Right lobe of liver (tissue), 6 donors: ENCODE data around the gene PPIL6. TPM values are rescaled to one million over a fixed set of nuclear protein-coding genes. Genes with fewer than 3 reads are reported as not detected.
A peak's percentile ranks its signal among the peaks of the same experiment; 100 is the strongest.

Source experiments
- ATAC-seq, 4 donors: fragments of 200-7000 bp; cut with Tn5 transposase; one replicate each; pipeline ENCODE4 v1.9.1; 2020; ENCODE audit warnings: mild to moderate bottlenecking in 4 of 4, moderate library complexity in 4 of 4
- DNase-seq, 3 donors: peaks; one replicate each; pipeline ENCODE4 v3.0.0-alpha.2; 2020
- H3K27ac ChIP-seq, 3 donors: fragments of 200-600 bp; one replicate each; pipeline ENCODE4 v1.8.0; 2022
- H3K27me3 ChIP-seq, 2 donors: fragments of 200-600 bp; one replicate each; pipeline ENCODE4 v1.8.0; 2022
- H3K36me3 ChIP-seq, 4 donors: fragments of 200-600 bp; sonication (generic) in 1 of 4; one replicate each; pipeline versions ENCODE4 v1.5.1 to v1.8.0; 2017 to 2022; ENCODE audit warnings: control low read depth in 1 of 4
- H3K4me1 ChIP-seq, 4 donors: fragments of 200-600 bp; sonication (generic) in 1 of 4; one replicate each; pipeline versions ENCODE4 v1.5.1 to v1.8.0; 2017 to 2022; ENCODE audit warnings: control low read depth in 1 of 4
- H3K4me3 ChIP-seq, 3 donors: fragments of 200-600 bp; one replicate each; pipeline ENCODE4 v1.8.0; 2022
- H3K9me3 ChIP-seq, 4 donors: fragments of 200-600 bp; sonication (generic) in 1 of 4; one replicate each; pipeline versions ENCODE4 v1.5.1 to v1.8.0; 2017 to 2022; ENCODE audit warnings: control low read depth in 1 of 4
- POLR2A ChIP-seq: fragments of 450-650 bp; IDR thresholded peaks from one replicate; pipeline ENCODE4 v1.6.1; 2017; ENCODE audit warnings: antibody characterized with exemption, mild to moderate bottlenecking
- WGBS: methylation state at CpG from one replicate; pipeline ENCODE4 v1.1.6; 2018; ENCODE audit warnings: low coverage, low lambda C conversion rate; ENCODE audit not compliant: insufficient coverage; ENCODE audit errors: missing lambda C conversion rate; 5-methylcytosine and 5-hydroxymethylcytosine counted together
- intact Hi-C, 2 donors: fragments of 100-400 bp; cut with DNase I; formaldehyde crosslinking; loops; one replicate each; pipeline versions ENCODE4 v1.11.2 to v1.14.1; 2022
- total RNA-seq, 6 experiments: library from RNA; depleted of rRNA in 2 of 6; stranded (reverse); fragments of >200 nt in 2 of 6; fragmentation: NEBNext Ultra II Directional in 3 of 6; extraction: Animal tissue kit (Norgen Biotek cat#: 25700) in 3 of 6; gene quantifications; one replicate each; pipeline versions ENCODE4 v1.1.0 to v1.2.4, GENCODE V29; 2016 to 2023
- TF ChIP-seq, protein P1 (sequence below), 4 donors: fragments of 200-600 bp in 3 of 4; fragments of 450-650 bp in 1 of 4; IDR thresholded peaks; one replicate each; pipeline versions ENCODE4 v1.5.1 to v1.8.0; 2016 to 2022; ENCODE audit warnings: antibody characterized with exemption in 4 of 4, mild to moderate bottlenecking in 2 of 4
- donor health status: DM: no; HTN: yes; CAD: no.
- donor health status: DM: no; HTN: no; CAD: no.
- donor health status: DM: no; HTN: no; CAD: no.
- donor health status: DM: no; HTN: yes; CAD: no.
- donor health status: DM: no; HTN: yes; CAD: no.

The PPIL6 gene
- total RNA-seq, 6 experiments from 2014 or later: 0.12 to 0.42 (median 0.33) TPM; not detected in 2

DNA sequence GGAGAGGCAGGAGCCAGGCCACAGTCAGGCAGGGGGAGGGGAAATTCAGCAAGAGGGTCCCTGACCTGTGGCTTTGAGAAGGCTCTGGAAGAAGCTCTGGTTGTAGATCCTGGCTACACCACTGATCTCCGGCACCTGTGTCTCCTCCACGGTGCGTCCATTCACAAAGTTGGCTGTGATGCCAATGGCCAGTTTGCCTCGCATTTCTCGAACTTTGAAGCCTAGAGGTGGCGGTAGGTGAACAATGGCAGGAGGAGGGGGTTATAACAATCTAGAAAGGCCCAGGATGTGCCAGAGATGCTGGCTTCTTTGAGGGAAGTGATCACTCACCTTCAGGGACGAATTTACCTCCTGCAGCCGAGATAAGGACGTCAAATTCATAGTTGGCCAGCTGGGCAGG lies 11.8 kb upstream of the PPIL6 start:
- WGBS: 91% methylated on average over 8 of the region's 9 CpGs
- Histone ChIP-seq H3K4me3 (no peak overlapping the region), H3K27me3 (peaks cover 0 to 4% of the 10 kb centered on the region in 2 donors), H3K9me3 (no peaks in the 10 kb centered on the region), H3K36me3 (no peaks in the 10 kb centered on the region), H3K27ac (no peak overlapping the region), H3K4me1 (peaks cover 0 to 12% (median 3%) of the 10 kb centered on the region in 4 donors)
- TF ChIP-seq, protein P1, sequence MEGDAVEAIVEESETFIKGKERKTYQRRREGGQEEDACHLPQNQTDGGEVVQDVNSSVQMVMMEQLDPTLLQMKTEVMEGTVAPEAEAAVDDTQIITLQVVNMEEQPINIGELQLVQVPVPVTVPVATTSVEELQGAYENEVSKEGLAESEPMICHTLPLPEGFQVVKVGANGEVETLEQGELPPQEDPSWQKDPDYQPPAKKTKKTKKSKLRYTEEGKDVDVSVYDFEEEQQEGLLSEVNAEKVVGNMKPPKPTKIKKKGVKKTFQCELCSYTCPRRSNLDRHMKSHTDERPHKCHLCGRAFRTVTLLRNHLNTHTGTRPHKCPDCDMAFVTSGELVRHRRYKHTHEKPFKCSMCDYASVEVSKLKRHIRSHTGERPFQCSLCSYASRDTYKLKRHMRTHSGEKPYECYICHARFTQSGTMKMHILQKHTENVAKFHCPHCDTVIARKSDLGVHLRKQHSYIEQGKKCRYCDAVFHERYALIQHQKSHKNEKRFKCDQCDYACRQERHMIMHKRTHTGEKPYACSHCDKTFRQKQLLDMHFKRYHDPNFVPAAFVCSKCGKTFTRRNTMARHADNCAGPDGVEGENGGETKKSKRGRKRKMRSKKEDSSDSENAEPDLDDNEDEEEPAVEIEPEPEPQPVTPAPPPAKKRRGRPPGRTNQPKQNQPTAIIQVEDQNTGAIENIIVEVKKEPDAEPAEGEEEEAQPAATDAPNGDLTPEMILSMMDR (IDR thresholded peaks at IDR 0.05): no peak
- TF ChIP-seq POLR2A: no peak
- DNase-seq (no peak), ATAC-seq (no peak)
- intact Hi-C loops: no loop called here

DNA sequence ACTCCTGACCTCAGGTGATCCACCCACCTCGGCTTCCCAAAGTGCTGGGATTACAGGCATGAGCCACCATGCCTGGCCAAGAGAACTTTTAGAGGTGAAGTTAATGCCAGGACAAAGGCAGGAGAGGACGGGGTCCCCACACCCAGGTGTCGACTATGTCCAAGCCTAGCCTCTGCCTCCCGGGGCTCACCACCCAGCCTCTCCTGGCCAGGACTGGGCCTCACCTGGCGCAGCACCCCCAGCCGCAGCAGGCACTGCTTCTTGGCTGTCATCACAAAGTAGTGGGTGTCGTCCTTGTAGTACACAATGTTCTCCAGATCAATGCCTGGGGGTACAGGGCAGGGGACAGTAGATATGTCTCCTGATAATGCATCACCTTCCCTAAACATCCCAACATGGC lies 10.9 kb upstream of the PPIL6 start:
- Histone ChIP-seq H3K27me3 (peaks cover 0 to 4% of the 10 kb centered on the region in 2 donors), H3K4me1 (peaks cover 0 to 7% (median 3%) of the 10 kb centered on the region in 4 donors), H3K27ac (no peak overlapping the region), H3K4me3 (no peak overlapping the region), H3K36me3 (no peaks in the 10 kb centered on the region), H3K9me3 (no peaks in the 10 kb centered on the region)
- intact Hi-C loops: no loop called here
- ATAC-seq (no peak), DNase-seq (no peak)
- WGBS: no CpG with 5 or more reads among the region's 7 CpGs
- TF ChIP-seq POLR2A: no peak
- TF ChIP-seq, protein P1 (IDR thresholded peaks at IDR 0.05): no peak

DNA sequence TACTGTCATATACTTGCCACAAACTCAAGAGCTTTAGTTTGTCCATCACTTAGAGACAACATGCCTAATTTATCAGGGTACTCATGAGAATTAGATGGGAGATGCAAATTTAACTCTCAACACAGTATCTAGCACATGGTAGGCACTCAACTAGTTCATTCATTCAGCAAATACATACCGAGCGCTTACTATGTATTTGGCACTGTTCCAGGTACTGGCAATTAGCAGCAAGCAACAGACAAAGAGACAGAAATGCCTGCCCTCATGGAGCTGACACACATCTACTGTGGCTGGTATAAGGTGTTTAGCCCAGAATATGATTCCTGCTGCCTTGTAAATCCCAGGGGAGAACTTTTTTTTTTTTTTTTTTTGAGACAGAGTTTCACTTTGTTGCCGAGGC lies 10.4 kb upstream of the PPIL6 start:
- Histone ChIP-seq H3K9me3 (no peaks in the 10 kb centered on the region), H3K36me3 (no peaks in the 10 kb centered on the region), H3K27me3 (no peaks in the 10 kb centered on the region), H3K4me1 (peaks cover 0 to under 1% (median under 1%) of the 10 kb centered on the region in 4 donors), H3K4me3 (no peak overlapping the region), H3K27ac (no peak overlapping the region)
- no peak for TF ChIP-seq POLR2A
- TF ChIP-seq, protein P1 (IDR thresholded peaks at IDR 0.05): no peak
- ATAC-seq: no peak
- WGBS: 77% methylated on average over 3 of the region's 3 CpGs
- intact Hi-C loops: no loop called here
- no peak for DNase-seq

DNA sequence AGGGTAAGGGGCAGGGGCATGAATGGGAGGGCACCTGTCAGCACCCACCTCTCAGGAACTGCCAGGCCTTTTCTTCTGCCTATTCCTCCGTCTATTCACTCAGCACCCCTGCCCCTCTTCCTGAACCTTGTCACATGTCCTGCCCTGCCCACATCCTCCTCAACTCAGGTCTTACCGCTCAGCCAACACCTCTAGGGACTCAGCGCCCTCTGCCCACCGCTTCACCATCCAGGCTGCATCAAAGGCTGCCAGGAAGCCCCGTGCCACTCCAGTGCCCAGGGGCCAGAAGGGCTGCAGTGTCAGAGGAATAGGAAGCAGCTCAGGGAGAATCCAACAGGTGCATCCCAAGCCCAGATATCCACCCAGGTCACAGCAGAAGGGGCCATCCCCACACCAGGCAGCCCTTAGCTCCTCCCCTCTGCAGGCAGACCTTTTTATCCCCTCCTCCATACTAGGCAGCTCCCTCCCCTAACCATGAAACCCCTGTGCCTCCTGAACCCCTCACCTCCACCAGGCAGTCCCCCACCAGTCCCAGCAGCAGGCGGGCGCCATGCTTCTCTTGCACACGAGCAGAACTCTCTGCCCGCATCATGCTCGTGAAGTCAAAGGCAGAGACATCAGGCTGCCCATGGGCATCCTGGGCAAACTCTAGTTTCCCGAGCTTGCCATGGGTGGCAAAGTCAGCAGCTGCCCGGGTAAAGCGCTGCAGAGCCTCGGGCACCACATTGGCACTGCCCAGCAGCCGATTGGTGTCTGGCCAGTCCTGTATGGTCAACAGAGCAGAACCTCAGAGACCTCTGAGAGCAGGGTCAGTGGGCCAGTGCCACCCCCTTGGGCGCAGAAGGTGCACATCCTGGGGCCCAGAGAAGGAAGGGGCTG lies 9.6 kb upstream of the PPIL6 start:
- Histone ChIP-seq H3K36me3 (no peaks in the 10 kb centered on the region), H3K4me1 (no peaks in the 10 kb centered on the region), H3K4me3 (no peak overlapping the region), H3K27ac (no peak overlapping the region), H3K27me3 (no peaks in the 10 kb centered on the region), H3K9me3 (no peaks in the 10 kb centered on the region)
- intact Hi-C loops: no loop called here
- ATAC-seq (peak in 2 of 4 donors; percentile 10 to 14), DNase-seq (no peak)
- TF ChIP-seq POLR2A: no peak
- 77% methylated on average over 10 of the region's 16 CpGs for WGBS

DNA sequence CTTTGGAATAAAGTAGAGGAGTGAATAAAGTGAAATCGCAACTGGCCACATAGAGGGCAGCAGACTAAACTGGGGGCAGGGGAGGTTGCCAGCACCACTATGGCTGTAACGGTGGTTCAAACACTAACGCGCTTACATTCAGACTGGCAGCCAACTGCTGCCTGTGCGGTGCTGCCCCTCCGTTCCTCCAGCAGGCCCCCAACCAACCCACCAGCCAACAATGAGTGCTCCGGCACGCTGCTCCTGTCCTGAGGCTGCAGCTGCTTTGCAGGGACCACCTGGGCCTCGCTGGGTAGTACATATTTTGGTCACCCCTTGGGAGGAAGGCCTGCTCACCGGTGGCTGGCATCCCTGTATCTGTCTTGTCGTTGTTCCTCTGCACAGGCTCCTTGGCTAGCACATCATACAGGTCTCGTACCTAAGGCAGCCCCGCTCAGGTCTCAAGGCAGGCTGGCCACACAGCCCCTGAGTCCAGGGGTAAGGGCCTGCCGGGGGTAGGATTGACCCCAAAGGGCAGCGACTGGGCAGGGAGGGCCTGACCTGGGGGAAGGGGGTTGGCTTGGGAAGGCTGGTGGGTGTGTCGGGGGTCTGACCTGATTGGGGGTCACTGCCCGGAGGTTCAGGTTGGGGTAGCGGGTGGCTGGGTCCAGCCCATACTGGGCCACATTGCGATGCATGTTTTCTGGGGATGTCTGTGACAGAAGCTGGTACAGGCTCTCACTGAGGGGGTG lies 8.8 kb upstream of the PPIL6 start:
- no peak overlapping the region for H3K27ac ChIP-seq
- WGBS: 78% methylated on average over 4 of the region's 19 CpGs
- no peaks in the 10 kb centered on the region for H3K4me1 ChIP-seq
- H3K4me3 ChIP-seq: no peak overlapping the region
- H3K36me3 ChIP-seq: no peaks in the 10 kb centered on the region
- H3K9me3 ChIP-seq: no peaks in the 10 kb centered on the region
- intact Hi-C loops: no loop called here
- TF ChIP-seq, protein P1 (IDR thresholded peaks at IDR 0.05): no peak
- no peak for TF ChIP-seq POLR2A
- ATAC-seq: no peak
- H3K27me3 ChIP-seq: no peaks in the 10 kb centered on the region
- DNase-seq: no peak
